ENCODE results near the gene CSNK1E.
"Not testable (repeated sequence)": the region's sequence is repeated elsewhere in the genome, so short reads cannot be mapped to it uniquely, and the experiment has no call there.

Gene CSNK1E

DNA sequence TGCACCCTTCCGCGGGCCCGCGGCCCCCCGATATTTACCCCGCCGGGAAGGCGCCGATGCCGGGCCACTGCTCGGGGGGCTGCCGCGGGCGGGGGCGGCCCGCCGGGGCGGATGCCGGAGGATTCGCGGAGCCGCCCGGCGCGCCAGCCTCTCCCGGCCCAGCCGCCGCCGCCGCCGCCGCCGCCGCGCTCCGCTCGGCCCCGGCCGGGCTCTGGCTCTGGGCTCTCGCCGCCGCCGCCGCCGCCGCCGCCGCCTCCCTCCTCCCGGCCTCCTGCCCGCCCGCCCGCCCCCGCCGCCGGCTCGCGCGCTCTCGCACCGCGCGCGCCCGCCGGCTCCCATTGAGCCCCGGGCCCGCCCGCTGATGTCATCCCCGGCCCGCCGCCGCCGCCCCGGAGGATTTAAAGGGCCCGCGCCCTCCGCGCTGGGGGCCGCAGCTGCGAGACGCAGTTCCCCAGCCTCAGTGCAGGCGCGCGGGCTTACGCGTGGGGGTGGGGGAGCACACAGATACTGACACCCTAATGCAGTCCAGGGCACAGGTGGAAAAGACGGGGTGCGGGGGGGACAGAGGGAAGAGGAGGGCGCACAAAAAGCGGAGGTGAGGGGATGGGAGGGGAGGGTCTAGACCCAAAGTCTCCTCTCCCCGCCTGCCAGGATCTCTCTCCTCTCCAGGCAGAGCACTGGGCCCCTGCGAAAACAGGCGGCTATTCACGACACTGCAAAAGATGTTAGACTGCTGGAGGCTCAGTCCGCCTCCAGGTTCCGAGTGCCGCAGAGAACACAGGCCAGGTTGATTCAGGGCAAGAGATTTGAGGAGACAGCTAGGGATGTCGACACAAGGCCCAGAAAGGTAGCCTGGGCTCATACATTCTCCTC lies at the start of gene CSNK1E:
CSNK1E (minus strand) TSS at position 312 of the 873 bp plus-strand sequence. CDS start 3,276 bp downstream, outside the sequence.
- peak in 13 of 14 donors; percentile 28 to 84 (median 64) for DNase-seq

GRCh38 chr22:38365829-38366228 lies 48.6 kb upstream of the CSNK1E start:
- not testable (repeated sequence) for DNase-seq

- not testable (repeated sequence) for DNase-seq
These were observed 47.9 kb upstream of the CSNK1E start for GRCh38 chr22:38365174-38365573.

GRCh38 chr22:38360560-38360959 lies 43.3 kb upstream of the CSNK1E start:
- DNase-seq: not testable (repeated sequence)

DNA sequence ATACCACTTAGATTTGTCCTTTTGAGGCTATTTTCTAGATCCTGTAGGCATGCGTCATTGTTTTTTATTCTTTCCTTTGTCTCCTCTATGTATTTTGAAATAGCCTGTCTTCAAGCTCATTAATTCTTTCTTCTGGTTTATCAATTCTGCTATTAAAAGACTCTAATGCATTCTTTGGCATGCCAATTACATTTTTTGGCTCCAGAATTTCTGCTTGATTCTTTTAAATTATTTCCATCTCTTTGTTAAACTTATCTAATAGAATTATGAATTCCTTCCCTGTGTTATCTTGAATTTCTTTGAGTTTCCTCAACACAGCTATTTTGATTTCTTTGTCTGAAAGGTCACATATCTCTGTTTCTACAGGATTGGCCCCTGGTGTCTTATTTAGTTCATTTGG lies 42.6 kb upstream of the CSNK1E start:
- DNase-seq: not testable (repeated sequence)

GRCh38 chr22:38357971-38358370 lies 40.7 kb upstream of the CSNK1E start:
- not testable (repeated sequence) for DNase-seq

DNA sequence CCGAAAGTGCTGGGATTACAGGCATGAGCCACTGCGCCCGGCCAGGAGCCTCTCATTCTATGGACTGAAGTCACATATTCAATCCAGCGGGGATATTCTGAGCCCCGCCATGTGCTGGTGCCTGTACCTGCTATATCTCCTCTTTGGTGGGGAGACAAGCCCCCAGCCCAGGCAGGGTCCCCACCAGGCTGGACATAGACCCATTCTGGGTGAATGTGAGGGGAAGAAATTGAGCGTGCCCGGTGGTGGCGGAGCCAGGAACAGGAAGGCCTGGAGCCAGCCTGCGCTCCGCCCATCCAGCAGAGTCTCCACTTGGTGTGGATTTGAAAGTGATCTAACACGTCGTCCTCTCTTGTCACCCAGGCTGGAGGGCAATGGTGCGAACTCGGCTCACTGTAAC lies 38.0 kb upstream of the CSNK1E start:
- DNase-seq: no peak

- DNase-seq: no peak
These were observed 36.5 kb upstream of the CSNK1E start for GRCh38 chr22:38353701-38354100.

- peak in 12 of 14 donors; percentile 5 to 76 (median 37) for DNase-seq
These were observed 36.0 kb upstream of the CSNK1E start for GRCh38 chr22:38353142-38353629.

GRCh38 chr22:38352436-38352835 lies 35.2 kb upstream of the CSNK1E start:
- no peak for DNase-seq

DNA sequence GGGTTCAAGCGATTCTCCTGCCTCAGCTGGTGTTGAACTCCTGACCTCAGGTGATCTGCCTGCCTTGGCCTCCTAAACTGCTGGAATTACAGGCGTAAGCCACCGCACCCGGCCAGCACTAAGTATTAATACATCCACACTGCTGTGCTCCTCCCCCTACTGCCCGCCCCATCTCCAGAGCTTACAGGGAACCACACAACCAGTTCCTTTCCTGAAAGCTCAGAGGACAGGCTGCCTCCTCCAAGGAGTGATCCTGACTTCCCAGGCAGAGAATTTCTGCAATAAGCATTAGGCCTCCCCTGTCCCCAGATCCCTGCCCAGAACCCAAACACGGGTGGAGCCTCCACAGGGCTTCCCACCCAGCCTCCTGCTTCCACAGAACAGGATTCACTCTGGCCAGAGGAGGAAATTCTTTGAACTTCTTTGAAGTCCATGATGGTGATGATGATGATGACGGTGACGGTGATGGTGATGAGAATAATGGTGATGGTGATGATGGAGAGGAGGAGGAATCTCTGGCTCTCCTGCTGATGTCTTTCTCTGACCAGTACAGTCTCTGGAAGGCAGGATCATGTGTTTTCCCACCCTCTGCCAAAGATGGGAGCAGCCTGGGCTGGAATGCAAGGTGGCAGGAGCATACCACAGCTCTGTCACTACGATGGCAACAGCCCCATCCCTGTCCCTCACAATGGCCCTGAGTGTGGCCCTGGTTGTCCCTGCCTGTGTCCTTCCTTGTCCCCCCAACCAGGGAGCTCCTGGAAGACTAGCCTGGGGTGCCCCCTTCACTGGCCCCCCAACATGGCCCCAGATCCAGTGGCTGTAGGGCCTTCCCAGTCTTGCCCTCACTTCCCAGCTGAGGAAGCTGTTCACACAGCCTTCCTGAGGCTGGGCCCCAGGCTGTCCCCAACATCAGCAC lies 33.5 kb upstream of the CSNK1E start:
- DNase-seq: no peak

- DNase-seq: no peak
These were observed 31.7 kb upstream of the CSNK1E start for GRCh38 chr22:38348751-38349496.

GRCh38 chr22:38347944-38348750 lies 30.9 kb upstream of the CSNK1E start:
- DNase-seq: no peak

DNA sequence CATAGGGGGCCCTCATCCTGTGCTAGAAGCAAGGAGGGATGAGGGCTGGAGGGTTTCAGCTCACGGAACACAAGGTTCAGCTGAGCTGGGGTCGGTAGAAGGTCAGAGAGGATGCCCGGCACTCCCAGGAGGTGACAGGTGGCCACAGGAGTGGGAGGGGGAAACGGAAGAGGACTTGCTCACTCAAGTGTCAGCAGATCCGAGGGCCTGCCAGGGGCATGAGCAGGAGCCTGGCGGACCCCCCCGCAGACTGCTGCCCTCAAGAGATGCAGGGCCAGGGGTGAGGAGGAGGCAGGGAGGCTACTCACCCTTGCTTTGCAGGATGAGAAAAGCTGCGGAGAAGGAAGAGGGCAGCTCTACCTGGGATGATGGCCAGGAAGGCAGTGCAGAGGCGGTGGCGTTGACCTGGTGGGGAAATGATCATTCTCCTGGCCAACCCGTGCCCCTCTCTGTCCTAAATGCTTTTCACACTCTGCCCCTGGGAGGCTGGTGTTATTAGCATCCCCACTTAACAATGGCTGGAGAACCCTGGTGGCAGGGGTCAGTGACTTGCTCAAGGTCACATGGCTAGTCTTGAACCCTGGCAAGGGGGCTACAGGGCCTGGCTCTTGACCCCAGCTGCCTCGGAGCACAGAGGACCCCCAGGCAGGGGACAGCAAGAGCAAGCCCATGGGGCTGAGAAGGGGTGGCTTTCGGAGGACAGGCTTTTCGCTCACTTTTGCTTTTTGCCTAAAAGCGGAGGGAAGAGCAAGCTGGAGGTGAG lies 30.1 kb upstream of the CSNK1E start:
- no peak for DNase-seq

- DNase-seq: no peak
These were observed 29.3 kb upstream of the CSNK1E start for GRCh38 chr22:38346506-38346905.

- DNase-seq: no peak
These were observed 28.5 kb upstream of the CSNK1E start for GRCh38 chr22:38345782-38346181.

- DNase-seq: not testable (repeated sequence)
These were observed 22.7 kb upstream of the CSNK1E start for GRCh38 chr22:38339893-38340292.

- no peak for DNase-seq
These were observed 21.6 kb upstream of the CSNK1E start for GRCh38 chr22:38338772-38339379.

- DNase-seq: no peak
These were observed 19.5 kb upstream of the CSNK1E start for GRCh38 chr22:38336699-38337098.

DNA sequence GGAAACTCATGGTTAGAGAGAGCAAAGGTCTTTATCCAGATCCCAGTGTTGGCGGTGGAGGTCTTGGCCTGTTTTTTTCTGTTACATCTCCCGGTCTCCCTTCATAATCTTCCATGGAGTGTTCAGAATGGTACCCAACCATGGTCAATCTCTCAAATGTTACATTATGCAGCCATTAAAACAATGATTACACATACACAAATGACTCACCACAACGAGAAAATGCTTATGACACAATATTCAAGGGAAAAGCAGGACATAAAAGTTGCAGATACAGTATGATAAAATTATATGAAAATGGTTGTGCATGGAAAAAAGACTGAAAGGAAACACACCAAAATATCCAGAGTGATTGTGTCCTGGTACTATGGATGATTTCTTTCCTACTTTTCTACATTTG lies 17.8 kb upstream of the CSNK1E start:
- DNase-seq: no peak

Measured in C1 segment of cervical spinal cord (tissue), 14 donors.